ENCODE data around the gene PHOSPHO2.

DNA sequence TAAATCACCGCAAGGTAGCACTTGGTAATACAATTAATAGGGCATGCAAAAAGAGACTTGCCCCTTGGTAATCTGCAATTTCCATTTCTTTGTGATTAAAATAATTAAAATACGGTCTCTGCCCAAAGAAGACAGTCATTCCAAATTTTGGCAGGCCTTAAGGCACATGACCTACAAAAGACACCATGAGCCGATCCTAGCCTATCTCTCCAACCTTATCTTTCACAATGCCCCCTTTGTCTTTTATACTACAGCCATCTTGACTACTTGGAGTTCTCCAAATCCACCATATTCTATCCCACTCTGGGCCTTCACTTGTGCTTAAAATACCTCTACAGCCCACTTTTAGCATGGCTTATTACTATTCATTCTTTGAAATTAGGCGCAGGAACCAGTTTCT lies 23.3 kb upstream of the PHOSPHO2 start:
- TF ChIP-seq, protein P1, sequence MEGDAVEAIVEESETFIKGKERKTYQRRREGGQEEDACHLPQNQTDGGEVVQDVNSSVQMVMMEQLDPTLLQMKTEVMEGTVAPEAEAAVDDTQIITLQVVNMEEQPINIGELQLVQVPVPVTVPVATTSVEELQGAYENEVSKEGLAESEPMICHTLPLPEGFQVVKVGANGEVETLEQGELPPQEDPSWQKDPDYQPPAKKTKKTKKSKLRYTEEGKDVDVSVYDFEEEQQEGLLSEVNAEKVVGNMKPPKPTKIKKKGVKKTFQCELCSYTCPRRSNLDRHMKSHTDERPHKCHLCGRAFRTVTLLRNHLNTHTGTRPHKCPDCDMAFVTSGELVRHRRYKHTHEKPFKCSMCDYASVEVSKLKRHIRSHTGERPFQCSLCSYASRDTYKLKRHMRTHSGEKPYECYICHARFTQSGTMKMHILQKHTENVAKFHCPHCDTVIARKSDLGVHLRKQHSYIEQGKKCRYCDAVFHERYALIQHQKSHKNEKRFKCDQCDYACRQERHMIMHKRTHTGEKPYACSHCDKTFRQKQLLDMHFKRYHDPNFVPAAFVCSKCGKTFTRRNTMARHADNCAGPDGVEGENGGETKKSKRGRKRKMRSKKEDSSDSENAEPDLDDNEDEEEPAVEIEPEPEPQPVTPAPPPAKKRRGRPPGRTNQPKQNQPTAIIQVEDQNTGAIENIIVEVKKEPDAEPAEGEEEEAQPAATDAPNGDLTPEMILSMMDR (IDR thresholded peaks at IDR 0.05): no peak
- no peak for TF ChIP-seq POLR2A (IDR thresholded peaks at IDR 0.05)

All from testis (tissue), 2 donors.